Osteoblast (primary cell): ENCODE data around the gene CTSE. TPM values are rescaled to one million over a fixed set of nuclear protein-coding genes. Genes with fewer than 3 reads are reported as not detected.

Experiments
- DNase-seq: peaks from one replicate; pipeline ENCODE4 v3.0.0; 2011; ENCODE audit warnings: low spot score, mixed read lengths; ENCODE audit not compliant: insufficient read length; ENCODE audit errors: missing footprints
- H2AFZ ChIP-seq: 2 replicates; pipeline ENCODE4 v1.6.0; 2011; ENCODE audit warnings: mild to moderate bottlenecking, low read length
- H3K27ac ChIP-seq: 2 replicates; pipeline ENCODE4 v1.5.1; 2011; ENCODE audit warnings: mild to moderate bottlenecking, low read depth, low read length, moderate library complexity
- H3K27me3 ChIP-seq: 2 replicates; pipeline ENCODE4 v1.6.0; 2012; ENCODE audit warnings: mild to moderate bottlenecking, control low read depth, inconsistent platforms, low read length, moderate library complexity; ENCODE audit not compliant: insufficient read depth
- H3K36me3 ChIP-seq: 2 replicates; pipeline ENCODE4 v1.5.1; 2011; ENCODE audit warnings: mild to moderate bottlenecking, low read length, control low read depth, moderate library complexity; ENCODE audit not compliant: insufficient read depth
- H3K4me1 ChIP-seq: 2 replicates; pipeline ENCODE4 v1.5.1; 2011; ENCODE audit warnings: mild to moderate bottlenecking, low read length, control low read depth, moderate library complexity; ENCODE audit not compliant: insufficient read depth
- H3K4me2 ChIP-seq: 2 replicates; pipeline ENCODE4 v1.6.0; 2011; ENCODE audit warnings: mild to moderate bottlenecking, low read length; ENCODE audit not compliant: insufficient read depth
- H3K4me3 ChIP-seq: fragments of 200-600 bp; sonication (generic); 3 replicates; pipeline ENCODE4 v1.5.1; 2012; ENCODE audit warnings: mild to moderate bottlenecking, low read length, inconsistent platforms; ENCODE audit not compliant: insufficient read depth
- H3K79me2 ChIP-seq: 2 replicates; pipeline ENCODE4 v1.6.0; 2012; ENCODE audit warnings: mild to moderate bottlenecking, low read length, control low read depth, inconsistent platforms; ENCODE audit not compliant: insufficient read depth
- H3K9me3 ChIP-seq: 2 replicates; pipeline ENCODE4 v1.5.1; 2011; ENCODE audit warnings: low read depth, low read length, control low read depth
- H4K20me1 ChIP-seq: 2 replicates; pipeline ENCODE4 v1.6.0; 2012; ENCODE audit warnings: mild to moderate bottlenecking, low read length, control low read depth; ENCODE audit not compliant: insufficient read depth
- CTCF ChIP-seq: IDR thresholded peaks from 2 replicates; pipeline ENCODE4 v1.5.1; 2011; ENCODE audit warnings: mild to moderate bottlenecking, low read depth, low read length, moderate library complexity; ENCODE audit errors: extremely low read depth
- total RNA-seq: library from RNA; depleted of rRNA; stranded (reverse); fragments of >200 nt; gene quantifications from 2 replicates; pipeline ENCODE4 v1.2.3, GENCODE V29; 2012

The CTSE gene
- total RNA-seq, 1 donor: not detected

DNA sequence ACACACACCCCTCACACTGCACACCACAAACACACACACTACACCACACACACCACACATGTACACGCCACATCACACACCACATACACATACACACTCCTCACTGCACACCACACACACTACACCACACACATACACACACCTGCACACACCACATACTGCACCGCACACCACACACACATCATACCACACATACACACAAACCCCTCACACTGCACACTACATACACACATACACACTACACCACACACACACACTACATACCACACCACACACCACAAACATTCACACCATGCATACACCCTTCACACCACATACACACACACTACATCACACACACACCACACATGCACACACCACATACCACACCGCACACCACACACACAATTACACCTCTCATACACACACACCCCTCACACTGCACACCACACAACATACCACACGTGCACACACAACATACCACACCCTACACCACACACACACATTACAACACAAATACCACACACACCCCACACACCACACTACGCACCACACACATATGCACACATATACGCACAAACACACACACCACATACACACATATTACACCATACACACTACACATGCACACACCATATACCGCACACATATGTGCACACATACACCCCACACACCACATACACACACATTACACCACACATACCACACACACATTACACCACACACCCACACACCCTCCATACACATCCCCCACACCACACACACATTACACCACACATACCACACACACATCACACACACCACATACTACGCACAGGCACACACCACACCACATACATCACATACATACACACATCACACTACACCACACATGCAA, 50.1 kb downstream of the CTSE start:
- Histone ChIP-seq H2AFZ (no peak overlapping the region), H3K27ac (no peak overlapping the region), H3K36me3 (no peaks in the 10 kb centered on the region), H4K20me1 (no peaks in the 10 kb centered on the region), H3K9me3 (no peaks in the 10 kb centered on the region), H3K79me2 (no peaks in the 10 kb centered on the region), H3K4me1 (peaks cover 11% of the 10 kb centered on the region), H3K4me2 (no peak overlapping the region), H3K4me3 (no peak overlapping the region), H3K27me3 (no peaks in the 10 kb centered on the region)
- no peak for TF ChIP-seq CTCF
- DNase-seq: no peak

GRCh38 chr1:205972491-205973168, 51.1 kb downstream of the CTSE start:
- no peak for DNase-seq

GRCh38 chr1:205972081-205972480, 51.6 kb downstream of the CTSE start:
- DNase-seq: no peak
- Histone ChIP-seq H3K4me1 (peaks cover 10% of the 10 kb centered on the region), H2AFZ (no peak overlapping the region), H3K36me3 (no peaks in the 10 kb centered on the region), H3K27me3 (no peaks in the 10 kb centered on the region), H3K9me3 (no peaks in the 10 kb centered on the region), H4K20me1 (no peaks in the 10 kb centered on the region), H3K4me3 (no peak overlapping the region), H3K4me2 (no peak overlapping the region), H3K27ac (no peak overlapping the region), H3K79me2 (no peaks in the 10 kb centered on the region)
- no peak for TF ChIP-seq CTCF

More at GRCh38 chr1:205972491-205973168, 51.1 kb downstream of the CTSE start:
- H3K4me3 ChIP-seq: no peak overlapping the region
- H3K9me3 ChIP-seq: no peaks in the 10 kb centered on the region
- no peak overlapping the region for H2AFZ ChIP-seq
- H3K27me3 ChIP-seq: no peaks in the 10 kb centered on the region
- H3K4me1 ChIP-seq: peaks cover 11% of the 10 kb centered on the region
- no peaks in the 10 kb centered on the region for H3K79me2 ChIP-seq
- H3K36me3 ChIP-seq: no peaks in the 10 kb centered on the region
- no peak for TF ChIP-seq CTCF
- H3K4me2 ChIP-seq: no peak overlapping the region
- H4K20me1 ChIP-seq: no peaks in the 10 kb centered on the region
- no peak overlapping the region for H3K27ac ChIP-seq

- Histone ChIP-seq H3K79me2 (no peaks in the 10 kb centered on the region), H3K4me2 (no peak overlapping the region), H3K36me3 (no peaks in the 10 kb centered on the region), H4K20me1 (no peaks in the 10 kb centered on the region), H3K9me3 (no peaks in the 10 kb centered on the region), H3K27ac (no peak overlapping the region), H3K4me1 (peaks cover 4% of the 10 kb centered on the region), H3K4me3 (no peak overlapping the region), H3K27me3 (no peaks in the 10 kb centered on the region), H2AFZ (no peak overlapping the region)
- DNase-seq: no peak
- TF ChIP-seq CTCF: no peak
Measured at GRCh38 chr1:205971082-205971481, 52.6 kb downstream of the CTSE start.
